ENCODE data around the gene OR9A2. TPM values are rescaled to one million over a fixed set of nuclear protein-coding genes. Genes with fewer than 3 reads are reported as not detected.
A peak's percentile ranks its signal among the peaks of the same experiment; 100 is the strongest.

OR9A2 gene
- total RNA-seq, 1 experiment from 2014 or later, result not detected

- H3K36me3 Mint-ChIP-seq (ENCODE audit: insufficient read depth in 1 of 3, low read depth in 3 of 3), result no peaks in the 10 kb centered on the region; a peak in 1 of 7 replicates
Observed at GRCh38 chr7:143002898-143003297, 24.0 kb downstream of the OR9A2 start.

More at GRCh38 chr7:143002898-143003297, 24.0 kb downstream of the OR9A2 start:
- H3K27me3 Mint-ChIP-seq (ENCODE audit: low read depth), result peaks cover 2% of the 10 kb centered on the region
- no peak for DNase-seq
- Histone ChIP-seq H2BK5ac (ENCODE audit: insufficient read length, low read length) (no peak overlapping the region), H2BK12ac (ENCODE audit: insufficient read length, low read depth, low read length) (no peak overlapping the region), H3K79me1 (ENCODE audit: insufficient read depth, low read depth, low read length, poor library complexity, severe bottlenecking) (no peaks in the 10 kb centered on the region), H4K8ac (replicated peaks; ENCODE audit: insufficient read length, low read depth, low read length) (no peak overlapping the region), H3T11ph (ENCODE audit: low read length) (no peak overlapping the region), H3K4me1 (ENCODE audit: insufficient read depth, low read length) (no peaks in the 10 kb centered on the region), H2AFZ (ENCODE audit: low read length) (peak overlapping the region; percentile 98), H3K14ac (ENCODE audit: insufficient read depth, low read length) (no peak overlapping the region), H2AK5ac (ENCODE audit: insufficient read length, low read length) (no peak overlapping the region), H4K5ac (ENCODE audit: insufficient read length, low read depth, low read length) (no peak overlapping the region), H3K9ac (ENCODE audit: extremely low read depth, insufficient read length, low read length) (no peak overlapping the region), H2BK120ac (ENCODE audit: low read depth, low read length, poor library complexity, severe bottlenecking) (no peak overlapping the region), H3K79me2 (ENCODE audit: insufficient read depth, low read length) (no peaks in the 10 kb centered on the region), H3K9me3 (ENCODE audit: control insufficient read depth, low read depth, low read length) (no peaks in the 10 kb centered on the region), H4K20me1 (ENCODE audit: control insufficient read depth, insufficient read depth, insufficient read length) (no peaks in the 10 kb centered on the region), H3K4ac (ENCODE audit: low read depth, low read length) (no peak overlapping the region), H4K91ac (ENCODE audit: insufficient read length, low read depth, low read length) (no peak overlapping the region), H3K56ac (ENCODE audit: insufficient read length, low read depth, low read length) (no peak overlapping the region), H3K27me3 (ENCODE audit: insufficient read depth, low read length) (no peaks in the 10 kb centered on the region), H3K4me2 (ENCODE audit: insufficient read depth, insufficient read length, low read length) (no peak overlapping the region), H2BK20ac (ENCODE audit: low read depth, low read length, poor library complexity, severe bottlenecking) (no peak overlapping the region), H3K23ac (ENCODE audit: insufficient read length, low read depth, low read length) (no peak overlapping the region), H2BK15ac (ENCODE audit: low read depth, low read length) (no peak overlapping the region), H3K23me2 (ENCODE audit: insufficient read length, low read depth, low read length, poor library complexity, severe bottlenecking) (no peaks in the 10 kb centered on the region), H3K18ac (ENCODE audit: insufficient read length, low read depth, low read length) (no peak overlapping the region), H3K27ac (ENCODE audit: insufficient read length, low read depth, low read length) (no peak overlapping the region)
- H3K9me3 Mint-ChIP-seq, result peaks cover 0 to 1% of the 10 kb centered on the region in 2 experiments; a peak in 2 of 5 replicates
- TF ChIP-seq, protein P1, sequence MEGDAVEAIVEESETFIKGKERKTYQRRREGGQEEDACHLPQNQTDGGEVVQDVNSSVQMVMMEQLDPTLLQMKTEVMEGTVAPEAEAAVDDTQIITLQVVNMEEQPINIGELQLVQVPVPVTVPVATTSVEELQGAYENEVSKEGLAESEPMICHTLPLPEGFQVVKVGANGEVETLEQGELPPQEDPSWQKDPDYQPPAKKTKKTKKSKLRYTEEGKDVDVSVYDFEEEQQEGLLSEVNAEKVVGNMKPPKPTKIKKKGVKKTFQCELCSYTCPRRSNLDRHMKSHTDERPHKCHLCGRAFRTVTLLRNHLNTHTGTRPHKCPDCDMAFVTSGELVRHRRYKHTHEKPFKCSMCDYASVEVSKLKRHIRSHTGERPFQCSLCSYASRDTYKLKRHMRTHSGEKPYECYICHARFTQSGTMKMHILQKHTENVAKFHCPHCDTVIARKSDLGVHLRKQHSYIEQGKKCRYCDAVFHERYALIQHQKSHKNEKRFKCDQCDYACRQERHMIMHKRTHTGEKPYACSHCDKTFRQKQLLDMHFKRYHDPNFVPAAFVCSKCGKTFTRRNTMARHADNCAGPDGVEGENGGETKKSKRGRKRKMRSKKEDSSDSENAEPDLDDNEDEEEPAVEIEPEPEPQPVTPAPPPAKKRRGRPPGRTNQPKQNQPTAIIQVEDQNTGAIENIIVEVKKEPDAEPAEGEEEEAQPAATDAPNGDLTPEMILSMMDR (conservative IDR thresholded peaks at IDR 0.05), result no peak
- H3K4me3 Mint-ChIP-seq, result no peak overlapping the region
- peaks cover 0 to 8% of the 10 kb centered on the region in 2 experiments; a peak in 2 of 4 replicates for H3K4me1 Mint-ChIP-seq
- WGBS (ENCODE audit: extremely low coverage, insufficient read length, low lambda C conversion rate), result no CpG with 5 or more reads among the region's 5 CpGs
- no peak overlapping the region; a peak in 1 of 7 replicates for H3K27ac Mint-ChIP-seq

Measured in H9 (cell line).